WTC11 (cell line): ENCODE measurements around the gene CPNE6. TPM values are rescaled to one million over a fixed set of nuclear protein-coding genes. Genes with fewer than 3 reads are reported as not detected.

Experiments
- ATAC-seq: fragments of 200-7000 bp; cut with Tn5 transposase; 2 replicates; pipeline ENCODE4 v1.10.0; 2021; ENCODE audit warnings: mild to moderate bottlenecking, moderate library complexity
- CTCF ChIA-PET: fragments of 300-600 bp; sonication (Branson Sonifier 250); formaldehyde crosslinking; loops from one replicate; lab custom pipeline; 2021; ENCODE audit warnings: antibody characterized with exemption; lab: Charles Lee
- POLR2A ChIA-PET: fragments of 350-600 bp; sonication (Branson Sonifier 250); formaldehyde crosslinking; loops from one replicate; lab custom pipeline; 2021; ENCODE audit warnings: antibody characterized with exemption; lab: Charles Lee
- DNase-seq: peaks from one replicate; pipeline ENCODE4 v3.0.0; 2021; ENCODE audit warnings: low spot score
- H3K27ac Mint-ChIP-seq: 2 replicates; pipeline ENCODE4 v1.8.0; 2021; ENCODE audit warnings: mixed read lengths
- H3K27me3 Mint-ChIP-seq: 2 replicates; pipeline ENCODE4 v1.8.0; 2021; ENCODE audit warnings: low read depth, mild to moderate bottlenecking, moderate library complexity, mixed read lengths
- H3K36me3 Mint-ChIP-seq: 2 replicates; pipeline ENCODE4 v1.8.0; 2021; ENCODE audit warnings: mixed read lengths
- H3K4me1 Mint-ChIP-seq: 2 replicates; pipeline ENCODE4 v1.8.0; 2022; ENCODE audit warnings: mixed read lengths
- H3K4me3 Mint-ChIP-seq: 2 replicates; pipeline ENCODE4 v1.8.0; 2021; ENCODE audit warnings: mild to moderate bottlenecking, moderate library complexity, mixed read lengths
- H3K9me3 Mint-ChIP-seq: 2 replicates; pipeline ENCODE4 v1.8.0; 2021; ENCODE audit warnings: mixed read lengths
- AR ChIP-seq: fragments of 250-450 bp; sonication (Bioruptor Pico); IDR thresholded peaks from 2 replicates; pipeline ENCODE4 v1.9.0; 2021; ENCODE audit warnings: mild to moderate bottlenecking
- ATF3 ChIP-seq: sonication (generic); formaldehyde crosslinking; conservative IDR thresholded peaks from 2 replicates; pipeline ENCODE4 v1.8.1; 2022; ENCODE audit warnings: mild to moderate bottlenecking, missing genetic modification reagents
- CBFB ChIP-seq: sonication (generic); formaldehyde crosslinking; IDR thresholded peaks from 2 replicates; pipeline ENCODE4 v1.8.1; 2022; ENCODE audit warnings: mild to moderate bottlenecking, low read depth, missing genetic modification reagents
- FOXJ3 ChIP-seq: sonication (generic); formaldehyde crosslinking; IDR thresholded peaks from 2 replicates; pipeline ENCODE4 v1.9.0; 2021; ENCODE audit warnings: missing genetic modification reagents, mild to moderate bottlenecking, borderline replicate concordance
- GRHL2 ChIP-seq: fragments of 250-450 bp; sonication (Bioruptor Pico); IDR thresholded peaks from 2 replicates; pipeline ENCODE4 v1.8.0; 2022; ENCODE audit warnings: mild to moderate bottlenecking, moderate library complexity; ENCODE audit not compliant: insufficient replicate concordance, severe bottlenecking
- HMGXB4 ChIP-seq: sonication (generic); formaldehyde crosslinking; IDR thresholded peaks from 2 replicates; pipeline ENCODE4 v1.8.1; 2023; ENCODE audit warnings: mild to moderate bottlenecking, moderate library complexity, missing genetic modification reagents
- IRF2 ChIP-seq: sonication (generic); formaldehyde crosslinking; IDR thresholded peaks from 2 replicates; pipeline ENCODE4 v1.8.0; 2022; ENCODE audit warnings: low read depth, missing genetic modification reagents, borderline replicate concordance
- JAZF1 ChIP-seq: fragments of 250-450 bp; sonication (Bioruptor Pico); IDR thresholded peaks from 2 replicates; pipeline ENCODE4 v1.9.0; 2021; ENCODE audit warnings: moderate library complexity, mild to moderate bottlenecking, inconsistent platforms
- MAX ChIP-seq: sonication (generic); formaldehyde crosslinking; IDR thresholded peaks from 2 replicates; pipeline ENCODE4 v1.8.0; 2022; ENCODE audit warnings: mild to moderate bottlenecking, missing genetic modification reagents
- MYBL2 ChIP-seq: sonication (generic); formaldehyde crosslinking; IDR thresholded peaks from 2 replicates; pipeline ENCODE4 v1.8.1; 2023; ENCODE audit warnings: mild to moderate bottlenecking, moderate library complexity, missing genetic modification reagents
- NFYB ChIP-seq: sonication (generic); formaldehyde crosslinking; conservative IDR thresholded peaks from 2 replicates; pipeline ENCODE4 v1.8.0; 2022; ENCODE audit warnings: low read depth, missing genetic modification reagents
- PREB ChIP-seq: sonication (generic); formaldehyde crosslinking; IDR thresholded peaks from 2 replicates; pipeline ENCODE4 v1.8.1; 2022; ENCODE audit warnings: mild to moderate bottlenecking, missing genetic modification reagents, moderate library complexity, borderline replicate concordance
- TEAD1 ChIP-seq: sonication (generic); formaldehyde crosslinking; IDR thresholded peaks from 2 replicates; pipeline ENCODE4 v1.8.0; 2022; ENCODE audit warnings: mild to moderate bottlenecking, missing genetic modification reagents
- TP53 ChIP-seq: sonication (generic); formaldehyde crosslinking; IDR thresholded peaks from 2 replicates; pipeline ENCODE4 v1.8.1; 2023; ENCODE audit warnings: mild to moderate bottlenecking, missing genetic modification reagents
- USF1 ChIP-seq: sonication (generic); formaldehyde crosslinking; IDR thresholded peaks from 2 replicates; pipeline ENCODE4 v1.8.0; 2022; ENCODE audit warnings: mild to moderate bottlenecking, missing genetic modification reagents
- ZMAT4 ChIP-seq: fragments of 250-450 bp; sonication (Bioruptor Pico); IDR thresholded peaks from 2 replicates; pipeline ENCODE4 v1.9.0; 2021; ENCODE audit warnings: mild to moderate bottlenecking
- ZNF263 ChIP-seq: sonication (generic); formaldehyde crosslinking; IDR thresholded peaks from 2 replicates; pipeline ENCODE4 v1.8.1; 2022; ENCODE audit warnings: low read depth, mild to moderate bottlenecking, moderate library complexity, missing genetic modification reagents
- ZNF317 ChIP-seq: sonication (generic); formaldehyde crosslinking; IDR thresholded peaks from 2 replicates; pipeline ENCODE4 v1.8.1; 2023; ENCODE audit warnings: low read depth, mild to moderate bottlenecking, moderate library complexity, missing genetic modification reagents, borderline replicate concordance
- total RNA-seq: library from RNA; stranded (reverse); gene quantifications from 3 replicates; pipeline ENCODE4 v1.2.3, GENCODE V29; 2021
- TF ChIP-seq, protein P1 (sequence below): sonication (generic); formaldehyde crosslinking; IDR thresholded peaks from 2 replicates; pipeline ENCODE4 v1.8.1; 2022; ENCODE audit warnings: low read depth, missing genetic modification reagents, borderline replicate concordance
- TF ChIP-seq, protein P2 (sequence below): sonication (generic); formaldehyde crosslinking; IDR thresholded peaks from 2 replicates; pipeline ENCODE4 v1.8.1; 2023; ENCODE audit warnings: mild to moderate bottlenecking, missing genetic modification reagents, moderate library complexity

CPNE6 gene
- total RNA-seq, 1 experiment from 2014 or later: not detected

DNA sequence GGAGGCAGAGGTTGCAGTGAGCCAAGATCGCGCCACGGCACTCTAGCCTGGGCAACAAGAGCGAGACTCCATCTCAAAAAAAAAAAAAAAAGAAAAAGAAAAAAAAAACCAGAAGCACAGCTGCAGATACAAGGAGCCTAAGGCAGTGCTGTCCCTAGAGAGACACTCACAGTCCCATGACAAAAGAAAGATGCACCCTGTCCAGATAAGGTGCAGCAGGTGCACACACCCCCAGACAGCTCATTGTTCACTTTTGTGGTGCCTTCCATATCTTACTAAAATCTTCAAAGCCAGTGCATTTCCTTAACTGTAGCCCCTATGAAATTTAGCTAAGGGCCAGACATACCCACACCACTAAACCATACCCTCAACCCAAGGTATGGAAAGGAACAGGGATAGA is 51.1 kb downstream of the CPNE6 start:
- Mint-ChIP-seq H3K4me1 (no peaks in the 10 kb centered on the region), H3K9me3 (no peaks in the 10 kb centered on the region), H3K4me3 (no peak overlapping the region), H3K36me3 (peaks cover 47% of the 10 kb centered on the region), H3K27ac (no peak overlapping the region), H3K27me3 (no peaks in the 10 kb centered on the region)
- ATAC-seq: no peak
- ChIA-PET POLR2A (interaction anchor here (0.6 to 2.6 kb wide), 3 partner anchors 8 to 77 kb away, joined by 5 to 10 read pairs (median 7); partner anchors contain the start of genes DCAF11, NRL and PSME1), CTCF (interaction anchor here (0.6 to 1.3 kb wide), 4 partner anchors 8 to 139 kb away, joined by 3 to 5 read pairs (median 4); no protein-coding TSS in a partner anchor)
- TF ChIP-seq JAZF1 (no peak), ATF3 (CRISPR knock-in tag) (no peak), MYBL2 (no peak), ZNF317 (CRISPR knock-in tag) (no peak), AR (CRISPR knock-in tag) (no peak), USF1 (CRISPR knock-in tag) (no peak), TP53 (no peak), MAX (CRISPR knock-in tag) (no peak), PREB (CRISPR knock-in tag) (no peak), CBFB (CRISPR knock-in tag) (no peak), FOXJ3 (CRISPR knock-in tag) (no peak), GRHL2 (CRISPR knock-in tag) (no peak), TEAD1 (no peak), ZNF263 (CRISPR knock-in tag) (no peak), IRF2 (CRISPR knock-in tag) (no peak), ZMAT4 (CRISPR knock-in tag) (no peak), NFYB (CRISPR knock-in tag) (no peak), HMGXB4 (CRISPR knock-in tag) (no peak)
- TF ChIP-seq, protein P1, sequence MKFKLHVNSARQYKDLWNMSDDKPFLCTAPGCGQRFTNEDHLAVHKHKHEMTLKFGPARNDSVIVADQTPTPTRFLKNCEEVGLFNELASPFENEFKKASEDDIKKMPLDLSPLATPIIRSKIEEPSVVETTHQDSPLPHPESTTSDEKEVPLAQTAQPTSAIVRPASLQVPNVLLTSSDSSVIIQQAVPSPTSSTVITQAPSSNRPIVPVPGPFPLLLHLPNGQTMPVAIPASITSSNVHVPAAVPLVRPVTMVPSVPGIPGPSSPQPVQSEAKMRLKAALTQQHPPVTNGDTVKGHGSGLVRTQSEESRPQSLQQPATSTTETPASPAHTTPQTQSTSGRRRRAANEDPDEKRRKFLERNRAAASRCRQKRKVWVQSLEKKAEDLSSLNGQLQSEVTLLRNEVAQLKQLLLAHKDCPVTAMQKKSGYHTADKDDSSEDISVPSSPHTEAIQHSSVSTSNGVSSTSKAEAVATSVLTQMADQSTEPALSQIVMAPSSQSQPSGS: no peak
- TF ChIP-seq, protein P2, sequence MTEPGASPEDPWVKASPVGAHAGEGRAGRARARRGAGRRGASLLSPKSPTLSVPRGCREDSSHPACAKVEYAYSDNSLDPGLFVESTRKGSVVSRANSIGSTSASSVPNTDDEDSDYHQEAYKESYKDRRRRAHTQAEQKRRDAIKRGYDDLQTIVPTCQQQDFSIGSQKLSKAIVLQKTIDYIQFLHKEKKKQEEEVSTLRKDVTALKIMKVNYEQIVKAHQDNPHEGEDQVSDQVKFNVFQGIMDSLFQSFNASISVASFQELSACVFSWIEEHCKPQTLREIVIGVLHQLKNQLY: no peak
- DNase-seq: no peak
